ENCODE results near the gene DDX1.
A peak's percentile ranks its signal among the peaks of the same experiment; 100 is the strongest.

DDX1 gene

GRCh38 chr2:15556311-15556930 is 35.2 kb upstream of the DDX1 start:
- no peak for DNase-seq (ENCODE audit: low read depth, low spot score)
- no peak overlapping the region for H3K4me3 ChIP-seq (ENCODE audit: low read depth, low read length)
- TF ChIP-seq CTCF (IDR thresholded peaks at IDR 0.05; ENCODE audit: low read depth, low read length), result no peak
- in situ Hi-C loops (cut with HindIII; ENCODE audit: low sequenced_read_pairs), result no loop called here

GRCh38 chr2:15557887-15558311 is 33.8 kb upstream of the DDX1 start:
- no peak for TF ChIP-seq CTCF (IDR thresholded peaks at IDR 0.05; ENCODE audit: low read depth, low read length)
- no peak overlapping the region for H3K4me3 ChIP-seq (ENCODE audit: low read depth, low read length)
- DNase-seq (ENCODE audit: low read depth, low spot score), result no peak
- in situ Hi-C loops (cut with HindIII; ENCODE audit: low sequenced_read_pairs), result no loop called here

GRCh38 chr2:15559379-15560139 is 32.1 kb upstream of the DDX1 start:
- no peak for DNase-seq (ENCODE audit: low read depth, low spot score)
- peak overlapping the region; percentile 72 for H3K4me3 ChIP-seq (ENCODE audit: low read depth, low read length)
- no peak for TF ChIP-seq CTCF (IDR thresholded peaks at IDR 0.05; ENCODE audit: low read depth, low read length)
- in situ Hi-C loops (cut with HindIII; ENCODE audit: low sequenced_read_pairs), result no loop called here

- TF ChIP-seq CTCF (IDR thresholded peaks at IDR 0.05; ENCODE audit: low read depth, low read length), result no peak
- peak; percentile 39 for DNase-seq (ENCODE audit: low read depth, low spot score)
- in situ Hi-C loops (cut with HindIII; ENCODE audit: low sequenced_read_pairs), result no loop called here
- peak overlapping the region; percentile 72 for H3K4me3 ChIP-seq (ENCODE audit: low read depth, low read length)
Measured at GRCh38 chr2:15560140-15560987, 31.3 kb upstream of the DDX1 start.

GRCh38 chr2:15560988-15561573 is 30.6 kb upstream of the DDX1 start, which contains the start of gene NBAS:
NBAS (minus strand) TSS chr2:15561334; CDS start chr2:15561304, 30 bp downstream.
- peak; percentile 89 for DNase-seq (ENCODE audit: low read depth, low spot score)
- in situ Hi-C loops (cut with HindIII; ENCODE audit: low sequenced_read_pairs), result no loop called here
- peak within 1 kb of the TSS; percentile 72 for H3K4me3 ChIP-seq (ENCODE audit: low read depth, low read length)
- no peak for TF ChIP-seq CTCF (IDR thresholded peaks at IDR 0.05; ENCODE audit: low read depth, low read length)
